ENCODE results near the gene PRKAG2.

The PRKAG2 gene

GRCh38 chr7:151514461-151515275 lies 362.2 kb downstream of the PRKAG2 start:
- no peak overlapping the region for H3K9ac ChIP-seq (ENCODE audit: low read depth, low read length, poor library complexity)
- no peak overlapping the region for H3K14ac ChIP-seq (ENCODE audit: low read length)
- H2BK5ac ChIP-seq (ENCODE audit: low read length): no peak overlapping the region
- H2AFZ ChIP-seq (ENCODE audit: low read length): no peak overlapping the region
- H3K79me1 ChIP-seq (ENCODE audit: low read depth, low read length): peaks cover 2% of the 10 kb centered on the region
- no peak overlapping the region for H2BK15ac ChIP-seq (ENCODE audit: low read length)
- H3K36me3 ChIP-seq (replicated peaks in 1 of 2; ENCODE audit: control insufficient read depth in 2 of 2, insufficient read depth in 2 of 2, low read length in 2 of 2): peaks cover 0 to 39% of the 10 kb centered on the region in 2 donors
- no CpG with 5 or more reads among the region's 6 CpGs for WGBS, 2 donors (ENCODE audit: extremely low coverage in 2 of 2, insufficient read length in 2 of 2, insufficient replicate concordance in 1 of 2)
- H2AK5ac ChIP-seq (ENCODE audit: low read depth, low read length): no peak overlapping the region
- no peak overlapping the region for H3K23ac ChIP-seq (ENCODE audit: low read depth, low read length, poor library complexity)
- H3K4ac ChIP-seq (ENCODE audit: low read length): no peak overlapping the region
- no peak overlapping the region for H3K4me2 ChIP-seq (ENCODE audit: insufficient read depth, low read length, poor library complexity, severe bottlenecking)
- no peaks in the 10 kb centered on the region for H3K27me3 ChIP-seq (ENCODE audit: control insufficient read depth in 3 of 3, insufficient read depth in 3 of 3, low read depth in 1 of 3, low read length in 3 of 3)
- H2BK12ac ChIP-seq (ENCODE audit: low read length): no peak overlapping the region
- no peak overlapping the region for H3K4me3 ChIP-seq (ENCODE audit: low read length in 2 of 2)
- no peak overlapping the region for H3K18ac ChIP-seq (ENCODE audit: low read length)
- H4K91ac ChIP-seq (ENCODE audit: low read depth, low read length, poor library complexity): no peak overlapping the region
- H4K8ac ChIP-seq (ENCODE audit: low read depth, low read length): no peak overlapping the region
- no peak for DNase-seq (ENCODE audit: low spot score)
- peaks cover 0 to 53% of the 10 kb centered on the region in 2 donors for H3K9me3 ChIP-seq (replicated peaks in 1 of 2; ENCODE audit: control insufficient read depth in 2 of 2, insufficient read depth in 1 of 2, low read depth in 1 of 2, low read length in 2 of 2)
- H3K27ac ChIP-seq (replicated peaks; ENCODE audit: low read length): no peak overlapping the region
- peaks cover 0 to 8% of the 10 kb centered on the region in 2 donors for H3K4me1 ChIP-seq (ENCODE audit: control insufficient read depth in 2 of 2, insufficient read depth in 1 of 2, low read depth in 1 of 2, low read length in 2 of 2)
- H2BK120ac ChIP-seq (ENCODE audit: low read depth, low read length): no peak overlapping the region

- H3K4me2 ChIP-seq (ENCODE audit: insufficient read depth, low read length, poor library complexity, severe bottlenecking): no peak overlapping the region
These were observed 363.8 kb downstream of the PRKAG2 start for GRCh38 chr7:151513133-151513532.

GRCh38 chr7:151512353-151512752 lies 364.6 kb downstream of the PRKAG2 start:
- Histone ChIP-seq H3K27ac (replicated peaks; ENCODE audit: low read length) (no peak overlapping the region), H4K91ac (ENCODE audit: low read depth, low read length, poor library complexity) (no peak overlapping the region), H3K14ac (ENCODE audit: low read length) (no peak overlapping the region), H2AFZ (ENCODE audit: low read length) (no peak overlapping the region), H2BK12ac (ENCODE audit: low read length) (no peak overlapping the region), H3K4ac (ENCODE audit: low read length) (no peak overlapping the region), H3K79me1 (ENCODE audit: low read depth, low read length) (peaks cover 6% of the 10 kb centered on the region), H2AK5ac (ENCODE audit: low read depth, low read length) (no peak overlapping the region), H3K4me3 (ENCODE audit: low read length in 2 of 2) (no peak overlapping the region), H2BK120ac (ENCODE audit: low read depth, low read length) (no peak overlapping the region), H4K8ac (ENCODE audit: low read depth, low read length) (no peak overlapping the region), H3K18ac (ENCODE audit: low read length) (no peak overlapping the region), H3K4me1 (ENCODE audit: control insufficient read depth in 2 of 2, insufficient read depth in 1 of 2, low read depth in 1 of 2, low read length in 2 of 2) (peaks cover under 1 to 6% of the 10 kb centered on the region in 2 donors), H3K36me3 (replicated peaks in 1 of 2; ENCODE audit: control insufficient read depth in 2 of 2, insufficient read depth in 2 of 2, low read length in 2 of 2) (peaks cover 0 to 46% of the 10 kb centered on the region in 2 donors), H3K23ac (ENCODE audit: low read depth, low read length, poor library complexity) (no peak overlapping the region), H2BK15ac (ENCODE audit: low read length) (no peak overlapping the region), H2BK5ac (ENCODE audit: low read length) (no peak overlapping the region), H3K27me3 (ENCODE audit: control insufficient read depth in 3 of 3, insufficient read depth in 3 of 3, low read depth in 1 of 3, low read length in 3 of 3) (no peaks in the 10 kb centered on the region), H3K9me3 (replicated peaks in 1 of 2; ENCODE audit: control insufficient read depth in 2 of 2, insufficient read depth in 1 of 2, low read depth in 1 of 2, low read length in 2 of 2) (peaks cover 0 to 53% of the 10 kb centered on the region in 2 donors), H3K4me2 (ENCODE audit: insufficient read depth, low read length, poor library complexity, severe bottlenecking) (no peak overlapping the region), H3K9ac (ENCODE audit: low read depth, low read length, poor library complexity) (no peak overlapping the region)
- DNase-seq (ENCODE audit: low spot score): no peak
- WGBS, 2 donors (ENCODE audit: extremely low coverage in 2 of 2, insufficient read length in 2 of 2, insufficient replicate concordance in 1 of 2): no CpG with 5 or more reads among the region's 7 CpGs

More at GRCh38 chr7:151513133-151513532, 363.8 kb downstream of the PRKAG2 start:
- no peak overlapping the region for H3K9ac ChIP-seq (ENCODE audit: low read depth, low read length, poor library complexity)
- no peak overlapping the region for H2AFZ ChIP-seq (ENCODE audit: low read length)
- no peak overlapping the region for H2BK120ac ChIP-seq (ENCODE audit: low read depth, low read length)
- H3K79me1 ChIP-seq (ENCODE audit: low read depth, low read length): peaks cover 6% of the 10 kb centered on the region
- no CpG with 5 or more reads among the region's 1 CpG for WGBS, 2 donors (ENCODE audit: extremely low coverage in 2 of 2, insufficient read length in 2 of 2, insufficient replicate concordance in 1 of 2)
- H3K27me3 ChIP-seq (ENCODE audit: control insufficient read depth in 3 of 3, insufficient read depth in 3 of 3, low read depth in 1 of 3, low read length in 3 of 3): no peaks in the 10 kb centered on the region
- H3K23ac ChIP-seq (ENCODE audit: low read depth, low read length, poor library complexity): no peak overlapping the region
- peaks cover 6 to 8% of the 10 kb centered on the region in 2 donors for H3K4me1 ChIP-seq (ENCODE audit: control insufficient read depth in 2 of 2, insufficient read depth in 1 of 2, low read depth in 1 of 2, low read length in 2 of 2)
- no peak for DNase-seq (ENCODE audit: low spot score)
- no peak overlapping the region for H3K18ac ChIP-seq (ENCODE audit: low read length)
- H4K91ac ChIP-seq (ENCODE audit: low read depth, low read length, poor library complexity): no peak overlapping the region
- H3K9me3 ChIP-seq (replicated peaks in 1 of 2; ENCODE audit: control insufficient read depth in 2 of 2, insufficient read depth in 1 of 2, low read depth in 1 of 2, low read length in 2 of 2): peaks cover 0 to 53% of the 10 kb centered on the region in 2 donors
- H3K14ac ChIP-seq (ENCODE audit: low read length): no peak overlapping the region
- no peak overlapping the region for H3K27ac ChIP-seq (replicated peaks; ENCODE audit: low read length)
- no peak overlapping the region for H2BK12ac ChIP-seq (ENCODE audit: low read length)
- peaks cover 0 to 44% of the 10 kb centered on the region in 2 donors for H3K36me3 ChIP-seq (replicated peaks in 1 of 2; ENCODE audit: control insufficient read depth in 2 of 2, insufficient read depth in 2 of 2, low read length in 2 of 2)
- no peak overlapping the region for H4K8ac ChIP-seq (ENCODE audit: low read depth, low read length)
- H2AK5ac ChIP-seq (ENCODE audit: low read depth, low read length): no peak overlapping the region
- H2BK5ac ChIP-seq (ENCODE audit: low read length): no peak overlapping the region
- H3K4ac ChIP-seq (ENCODE audit: low read length): no peak overlapping the region
- no peak overlapping the region for H2BK15ac ChIP-seq (ENCODE audit: low read length)
- H3K4me3 ChIP-seq (ENCODE audit: low read length in 2 of 2): no peak overlapping the region

- no peak overlapping the region for H3K4me3 ChIP-seq (ENCODE audit: low read length in 2 of 2)
These were observed 365.0 kb downstream of the PRKAG2 start for GRCh38 chr7:151511946-151512345.

More at GRCh38 chr7:151511946-151512345, 365.0 kb downstream of the PRKAG2 start:
- Histone ChIP-seq H2BK120ac (ENCODE audit: low read depth, low read length) (no peak overlapping the region), H2BK5ac (ENCODE audit: low read length) (no peak overlapping the region), H3K18ac (ENCODE audit: low read length) (no peak overlapping the region), H3K79me1 (ENCODE audit: low read depth, low read length) (peaks cover 6% of the 10 kb centered on the region), H2AK5ac (ENCODE audit: low read depth, low read length) (no peak overlapping the region), H3K27me3 (ENCODE audit: control insufficient read depth in 3 of 3, insufficient read depth in 3 of 3, low read depth in 1 of 3, low read length in 3 of 3) (no peaks in the 10 kb centered on the region), H3K27ac (replicated peaks; ENCODE audit: low read length) (no peak overlapping the region), H2AFZ (ENCODE audit: low read length) (no peak overlapping the region), H3K9me3 (replicated peaks in 1 of 2; ENCODE audit: control insufficient read depth in 2 of 2, insufficient read depth in 1 of 2, low read depth in 1 of 2, low read length in 2 of 2) (peaks cover 0 to 53% of the 10 kb centered on the region in 2 donors), H2BK15ac (ENCODE audit: low read length) (no peak overlapping the region), H3K23ac (ENCODE audit: low read depth, low read length, poor library complexity) (no peak overlapping the region), H4K91ac (ENCODE audit: low read depth, low read length, poor library complexity) (no peak overlapping the region), H3K14ac (ENCODE audit: low read length) (no peak overlapping the region), H3K9ac (ENCODE audit: low read depth, low read length, poor library complexity) (no peak overlapping the region), H2BK12ac (ENCODE audit: low read length) (no peak overlapping the region), H3K4me2 (ENCODE audit: insufficient read depth, low read length, poor library complexity, severe bottlenecking) (no peak overlapping the region), H3K4me1 (ENCODE audit: control insufficient read depth in 2 of 2, insufficient read depth in 1 of 2, low read depth in 1 of 2, low read length in 2 of 2) (peaks cover 0 to 8% of the 10 kb centered on the region in 2 donors), H3K36me3 (replicated peaks in 1 of 2; ENCODE audit: control insufficient read depth in 2 of 2, insufficient read depth in 2 of 2, low read length in 2 of 2) (peaks cover 0 to 42% of the 10 kb centered on the region in 2 donors), H3K4ac (ENCODE audit: low read length) (no peak overlapping the region), H4K8ac (ENCODE audit: low read depth, low read length) (no peak overlapping the region)
- no CpG with 5 or more reads among the region's 4 CpGs for WGBS, 2 donors (ENCODE audit: extremely low coverage in 2 of 2, insufficient read length in 2 of 2, insufficient replicate concordance in 1 of 2)
- no peak for DNase-seq (ENCODE audit: low spot score)
